Measurements from ENCODE around the gene GMPPA.
A peak's percentile ranks its signal among the peaks of the same experiment; 100 is the strongest.

GMPPA gene

GRCh38 chr2:219506802-219507526 lies 8.3 kb downstream of the GMPPA start:
- no peak for DNase-seq

- DNase-seq: no peak
These were observed 9.1 kb downstream of the GMPPA start for GRCh38 chr2:219507581-219508443.

GRCh38 chr2:219508444-219508734 lies 9.7 kb downstream of the GMPPA start:
- no peak for DNase-seq

DNA sequence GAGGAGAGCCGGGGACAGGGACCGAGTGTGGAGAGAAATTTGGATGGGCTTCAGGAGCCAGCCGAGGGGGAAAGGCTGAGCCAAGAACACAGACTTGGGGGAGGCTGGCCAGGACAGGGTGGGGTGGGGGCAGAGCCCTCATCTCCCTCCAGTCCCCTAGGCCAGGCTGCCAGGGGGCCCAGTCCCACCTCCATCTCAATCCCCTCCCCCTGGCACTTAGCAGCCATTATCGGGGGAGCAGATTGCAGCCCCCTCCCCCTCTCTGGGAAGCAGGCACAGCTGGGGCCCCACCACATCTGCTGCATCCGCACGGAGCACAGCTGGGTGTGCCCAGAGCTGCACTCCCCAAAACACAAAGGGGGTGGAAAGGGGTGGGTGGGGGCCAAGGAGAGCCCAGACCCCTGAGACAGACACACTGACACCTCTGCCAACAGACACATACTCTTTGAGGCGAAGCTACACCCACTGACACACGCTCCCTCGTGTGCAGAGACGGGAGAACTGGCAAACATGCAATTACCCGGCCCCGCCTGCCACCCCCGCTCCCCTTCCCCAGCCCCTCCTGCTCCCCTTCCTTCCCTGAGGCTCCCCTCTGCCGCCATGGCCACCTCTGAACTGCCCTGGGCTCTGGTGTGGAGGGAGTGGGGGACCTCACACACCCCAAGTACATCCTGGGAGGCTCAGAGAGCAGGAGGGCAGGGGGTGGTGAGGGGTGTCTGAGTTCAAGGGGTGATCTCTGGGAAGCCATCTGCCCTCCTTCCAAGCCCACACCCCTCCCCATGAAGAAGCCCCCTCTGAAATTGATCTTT lies 10.5 kb downstream of the GMPPA start:
- DNase-seq: no peak

- peak; percentile 52 for DNase-seq
These were observed 11.3 kb downstream of the GMPPA start for GRCh38 chr2:219509780-219510511.

GRCh38 chr2:219510512-219511135 lies 11.9 kb downstream of the GMPPA start:
- DNase-seq: no peak

- no peak for DNase-seq
These were observed 13.0 kb downstream of the GMPPA start for GRCh38 chr2:219511547-219512325.

DNA sequence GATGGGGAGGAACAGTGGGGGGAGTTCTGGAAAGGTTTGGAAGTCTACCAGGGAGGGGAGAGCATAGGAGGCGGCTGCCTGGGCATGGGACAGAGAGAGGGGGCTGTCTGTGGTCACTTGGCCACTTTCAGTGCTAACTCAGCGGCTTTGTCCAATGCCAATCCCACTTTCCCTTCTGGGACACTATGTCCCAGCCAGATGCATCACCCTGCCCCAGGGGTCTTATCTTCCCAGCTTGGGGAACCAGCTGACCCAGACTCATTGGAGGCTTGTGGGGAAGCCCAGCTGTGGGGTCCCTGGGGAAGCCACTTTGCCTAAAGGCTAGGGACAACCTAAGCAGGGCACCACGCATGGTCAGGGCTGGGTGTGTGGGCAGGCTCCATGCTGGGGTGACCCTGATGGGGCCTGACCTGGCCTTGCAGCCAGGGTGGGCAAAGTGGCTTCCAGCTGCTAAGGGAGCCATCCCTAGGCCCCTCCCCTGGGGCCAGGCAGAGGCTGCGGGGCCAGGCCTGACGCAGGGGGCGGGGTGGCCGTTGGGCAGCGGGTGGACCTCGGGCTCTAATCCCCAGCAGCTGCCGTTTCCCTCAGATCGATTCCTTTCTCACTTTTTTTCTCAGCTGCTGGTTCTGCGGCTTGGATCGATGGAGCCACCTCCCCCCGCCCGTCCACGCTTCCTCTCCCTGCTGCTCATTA lies 14.0 kb downstream of the GMPPA start:
- DNase-seq: no peak

DNA sequence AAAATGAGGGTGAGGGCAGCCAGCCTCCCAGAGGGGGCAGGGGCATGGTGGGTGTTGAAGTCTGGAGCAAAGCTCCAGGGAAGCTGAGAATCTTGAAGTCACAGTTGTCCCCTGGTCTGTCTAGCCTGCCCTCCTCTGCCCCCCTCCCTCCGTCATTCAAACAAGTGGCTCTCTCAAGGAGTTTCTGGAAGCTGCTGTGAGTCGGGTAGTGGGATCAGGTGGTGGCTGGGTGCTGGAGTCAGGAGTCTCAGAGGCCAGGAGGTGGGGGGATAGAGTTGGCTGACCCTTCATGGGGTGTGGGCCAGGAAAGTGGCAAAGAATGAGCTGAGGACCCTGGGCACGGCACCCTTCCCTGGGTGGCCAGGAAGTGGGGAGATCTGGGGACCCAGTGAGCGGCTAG lies 15.1 kb downstream of the GMPPA start:
- no peak for DNase-seq

- no peak for DNase-seq
These were observed 15.6 kb downstream of the GMPPA start, which contains the start of gene ASIC4 for GRCh38 chr2:219514196-219514761. Gene ASIC4 (plus strand): TSS chr2:219514482. CDS start chr2:219514725, 243 bp downstream.

- no peak for DNase-seq
These were observed 16.1 kb downstream of the GMPPA start for GRCh38 chr2:219514836-219515235.

DNA sequence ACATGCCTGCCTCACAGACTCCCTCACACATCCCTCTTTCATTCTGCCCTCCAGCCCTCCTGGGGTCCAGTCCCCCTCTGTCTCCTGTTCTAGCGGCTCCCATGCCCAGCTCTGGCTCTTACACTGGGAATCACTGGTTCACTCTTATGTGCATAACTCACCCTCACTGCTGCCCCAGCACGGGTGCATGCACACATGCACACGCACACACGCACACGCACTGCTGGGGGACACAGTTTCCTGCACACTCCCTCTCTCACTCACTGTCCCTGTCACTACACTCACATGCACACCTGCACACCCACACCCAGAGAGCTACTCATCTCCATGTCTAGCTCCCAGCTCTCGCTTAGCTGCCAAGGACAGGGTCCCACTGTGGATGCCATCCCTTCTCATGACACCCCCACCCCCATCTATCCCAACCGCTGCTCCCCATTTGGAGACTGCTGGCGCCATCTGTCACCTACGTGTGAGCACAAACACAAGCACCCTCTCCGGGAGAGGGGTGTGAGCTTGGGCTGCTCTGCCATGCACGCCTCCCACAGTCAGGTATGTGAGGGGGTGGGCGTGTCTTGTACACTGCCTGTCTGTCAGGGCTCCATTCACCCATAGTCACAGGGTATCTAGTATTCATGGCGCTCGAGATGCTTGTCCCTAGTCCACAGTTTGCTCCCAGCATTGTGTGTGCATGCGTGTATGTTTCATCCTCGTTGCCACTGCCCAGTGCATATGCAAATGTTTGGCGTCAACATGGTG lies 17.4 kb downstream of the GMPPA start:
- no peak for DNase-seq

DNA sequence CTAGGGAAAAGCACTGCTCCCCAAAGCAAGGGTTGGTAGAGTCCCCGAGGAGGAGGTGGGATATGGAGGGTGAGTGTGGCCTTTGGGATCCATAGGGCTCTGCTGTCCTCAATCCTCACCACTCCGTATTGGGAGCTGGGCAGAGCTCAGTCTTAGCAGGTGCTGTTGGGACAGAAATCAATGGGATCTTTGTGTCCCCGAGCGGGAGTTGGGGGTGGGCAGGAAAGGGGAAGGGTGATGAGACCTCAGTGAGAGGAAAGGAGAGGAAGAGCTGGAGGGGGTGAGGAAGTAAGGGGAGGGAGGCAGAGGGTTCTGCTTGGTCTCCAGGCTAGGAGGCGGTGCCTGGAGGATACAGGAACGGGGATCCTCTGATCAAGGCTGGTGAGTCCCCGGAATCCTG lies 18.2 kb downstream of the GMPPA start:
- DNase-seq: no peak

DNA sequence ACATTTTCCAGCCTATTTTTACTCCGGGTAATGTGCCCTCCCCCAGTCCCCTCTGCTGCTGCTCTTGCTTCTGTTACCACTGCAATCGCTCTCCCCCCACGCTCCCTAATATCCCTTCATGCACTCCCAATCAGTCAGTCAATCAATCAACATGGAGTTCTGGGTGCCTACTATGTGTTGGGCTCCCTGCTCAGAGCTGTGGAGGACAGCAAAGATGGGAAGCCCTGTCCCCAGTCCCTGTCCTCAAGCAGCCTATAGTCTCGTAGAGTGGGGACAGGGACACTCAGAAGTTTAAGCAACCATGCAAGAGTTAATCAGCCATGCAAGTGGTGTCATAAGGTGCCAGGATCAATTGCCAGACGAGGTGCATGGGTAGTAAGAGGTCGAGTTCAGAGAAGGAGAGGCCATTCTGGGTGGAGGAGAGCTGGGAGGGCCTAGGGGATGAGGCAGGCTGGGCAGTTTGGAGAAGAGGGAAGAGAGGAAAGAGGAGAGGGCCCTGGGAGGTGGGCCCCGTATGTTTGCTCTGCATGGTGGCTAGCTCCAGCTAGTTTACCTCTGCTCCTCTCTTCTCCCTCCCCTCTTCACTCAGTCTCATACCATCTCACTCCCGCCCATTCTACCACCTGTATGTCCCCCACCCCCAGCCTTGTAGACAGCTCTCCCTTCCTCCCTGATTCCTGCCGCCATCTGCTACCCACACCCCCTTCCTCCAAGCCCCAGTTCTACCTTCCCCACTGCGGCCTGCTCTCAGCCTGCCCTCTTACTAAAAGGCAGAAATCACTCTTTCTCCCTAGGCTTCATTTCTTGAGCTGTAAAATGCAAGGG lies 19.5 kb downstream of the GMPPA start:
- DNase-seq: no peak

DNA sequence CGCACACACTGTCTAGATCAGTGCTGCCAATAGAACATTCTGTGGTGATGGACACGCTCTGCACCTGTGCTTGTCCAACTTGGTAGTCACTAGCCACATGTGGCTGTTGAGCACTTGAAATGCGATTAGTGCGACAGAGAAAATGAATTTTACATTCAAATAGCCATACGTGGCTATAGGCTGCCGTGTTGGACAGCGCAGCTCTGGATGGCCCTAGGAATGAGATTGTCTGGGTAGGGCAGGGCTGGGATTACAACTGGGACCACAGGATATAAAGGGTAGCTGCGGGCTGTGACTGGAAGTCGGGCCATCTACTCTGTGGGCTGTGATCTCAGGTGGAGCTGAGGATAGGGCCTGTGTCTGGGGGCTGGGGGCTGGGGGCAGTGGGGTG lies 20.8 kb downstream of the GMPPA start:
- DNase-seq: no peak

GRCh38 chr2:219520079-219520478 lies 21.4 kb downstream of the GMPPA start:
- no peak for DNase-seq

DNA sequence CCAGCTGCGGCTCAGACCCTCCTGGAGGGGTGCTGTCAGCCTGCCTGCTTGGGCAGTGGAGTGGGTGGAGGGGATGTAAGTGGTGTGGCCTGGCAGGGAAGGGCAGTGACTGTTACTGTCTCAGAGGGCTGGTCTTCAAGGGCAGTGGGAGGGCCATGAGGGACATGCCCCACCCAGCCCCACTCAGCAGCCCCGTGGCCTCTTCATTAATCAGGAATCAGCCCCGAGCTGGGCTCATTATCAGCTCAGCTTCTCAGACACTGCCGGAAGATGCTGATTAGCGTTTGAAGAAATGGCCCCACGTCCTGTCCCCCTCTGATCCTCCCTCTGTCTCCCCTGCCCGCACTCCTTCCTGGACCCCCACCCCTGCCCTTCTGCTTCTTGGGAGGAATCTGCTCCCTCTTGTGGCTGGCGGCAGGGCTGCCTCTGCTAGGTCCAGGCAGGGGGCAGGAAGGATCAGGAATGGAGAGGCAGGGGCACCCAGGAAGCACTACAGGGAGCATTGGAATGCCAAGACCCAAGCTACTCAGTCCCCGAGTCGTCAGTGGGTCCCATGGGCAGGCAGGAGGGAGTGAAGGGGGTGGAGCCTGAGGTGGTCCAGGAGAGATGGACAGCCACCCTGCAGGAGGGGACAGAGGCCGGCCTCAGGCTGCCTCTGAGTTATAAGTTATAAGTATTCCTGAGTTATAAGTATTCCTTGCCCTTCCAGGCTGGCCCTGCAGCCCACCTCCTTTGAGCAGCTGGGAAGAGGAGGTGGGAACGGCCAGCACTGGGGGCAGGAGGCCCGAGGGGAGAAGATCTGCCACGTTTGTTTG lies 22.6 kb downstream of the GMPPA start:
- peak; percentile 69 for DNase-seq
